B cell (primary cell): ENCODE data around the gene PSME3IP1.

Source experiments
- CTCF ChIP-seq: fragments of 200-600 bp; IDR thresholded peaks from one replicate; pipeline ENCODE4 v1.8.0; 2022; ENCODE audit warnings: antibody characterized with exemption, mild to moderate bottlenecking
- EZH2 ChIP-seq: IDR thresholded peaks from 2 replicates; pipeline ENCODE4 v1.6.1; 2012; ENCODE audit warnings: borderline replicate concordance, low read depth, mild to moderate bottlenecking, moderate library complexity, low read length; ENCODE audit not compliant: insufficient read depth, poor library complexity, severe bottlenecking

- TF ChIP-seq CTCF (no peak), EZH2 (no peak)
Observed at GRCh38 chr16:57233944-57234706, 48.3 kb upstream of the PSME3IP1 start.
